Endothelial cell of umbilical vein (primary cell): ENCODE results near the gene TMUB2. TPM values are rescaled to one million over a fixed set of nuclear protein-coding genes. Genes with fewer than 3 reads are reported as not detected.

Experiments used
- BruUV-seq: library from RNA; stranded (reverse); fragments of 400-500 nt; replicated peaks from 2 replicates; lab custom pipeline; 2021; lab: Mats Ljungman, UMichigan
- CTCF ChIA-PET: fragments of 300-600, 350-600 bp; sonication (Branson Sonifier 250); formaldehyde crosslinking; loops from one replicate; lab custom pipeline; 2021; ENCODE audit warnings: antibody characterized with exemption, inconsistent platforms; lab: Charles Lee
- POLR2A ChIA-PET: fragments of 300-600, 350-600 bp; sonication (Branson Sonifier 250); formaldehyde crosslinking; loops from one replicate; lab custom pipeline; 2021; ENCODE audit warnings: antibody characterized with exemption, inconsistent platforms; lab: Charles Lee
- DNase-seq: peaks from one replicate; pipeline ENCODE4 v3.0.0-alpha.2; 2011; ENCODE audit warnings: low read depth, low spot score
- FAIRE-seq: peaks from 2 replicates; lab custom pipeline; 2011; peaks lifted over from hg19 to GRCh38; lab: Jason Lieb, UNC
- H2AFZ ChIP-seq: 2 replicates; pipeline ENCODE4 v1.6.0; 2012; ENCODE audit warnings: low read depth, low read length, control low read depth, inconsistent platforms
- H3K27ac ChIP-seq: 2 replicates; pipeline ENCODE4 v1.5.1; 2011; ENCODE audit warnings: low read depth, mild to moderate bottlenecking, control low read depth, low read length, moderate library complexity; ENCODE audit not compliant: insufficient read depth
- H3K27me3 ChIP-seq, 2 experiments: 2 replicates each; pipeline versions ENCODE4 v1.6.0 to v1.6.1; 2011; ENCODE audit warnings: low read length in 2 of 2, mixed read lengths in 1 of 2; ENCODE audit not compliant: control insufficient read depth in 2 of 2, insufficient read depth in 2 of 2
- H3K36me3 ChIP-seq, 2 experiments: 2 replicates in 1 of 2; 3 replicates in 1 of 2; pipeline ENCODE4 v1.5.1; 2011; ENCODE audit warnings: low read length in 2 of 2, mild to moderate bottlenecking in 1 of 2, moderate library complexity in 1 of 2; ENCODE audit not compliant: control insufficient read depth in 2 of 2, insufficient read depth in 2 of 2; ENCODE audit errors: extremely low read depth in 1 of 2
- H3K4me1 ChIP-seq: 3 replicates; pipeline ENCODE4 v1.5.1; 2011; ENCODE audit warnings: mild to moderate bottlenecking, low read length; ENCODE audit not compliant: control insufficient read depth, insufficient read depth; ENCODE audit errors: extremely low read depth
- H3K4me2 ChIP-seq: 2 replicates; pipeline ENCODE4 v1.6.1; 2011; ENCODE audit warnings: low read length, control low read depth, mixed read lengths; ENCODE audit not compliant: insufficient read depth
- H3K4me3 ChIP-seq, 3 experiments: fragments of 200-600 bp in 1 of 3; sonication (generic), shearing (Covaris generic) in 1 of 3; replicated peaks in 1 of 3; 2 replicates each; pipeline ENCODE4 v1.5.1; 2011 to 2016; ENCODE audit warnings: control low read depth in 3 of 3, low read length in 3 of 3, mild to moderate bottlenecking in 2 of 3, inconsistent platforms in 1 of 3, low read depth in 1 of 3, moderate library complexity in 1 of 3; ENCODE audit not compliant: insufficient read depth in 1 of 3
- H3K79me2 ChIP-seq: 2 replicates; pipeline ENCODE4 v1.6.0; 2012; ENCODE audit warnings: low read length, inconsistent platforms; ENCODE audit not compliant: control insufficient read depth, insufficient read depth
- H3K9ac ChIP-seq: replicated peaks from 2 replicates; pipeline ENCODE3; 2011; ENCODE audit warnings: low read length, control low read depth; ENCODE audit not compliant: insufficient read depth; ENCODE audit errors: extremely low read depth
- H3K9me1 ChIP-seq: replicated peaks from 3 replicates; pipeline ENCODE4 v1.6.0; 2011; ENCODE audit warnings: mild to moderate bottlenecking, low read length; ENCODE audit not compliant: control insufficient read depth, insufficient read depth; ENCODE audit errors: extremely low read depth
- H3K9me3 ChIP-seq: replicated peaks from 2 replicates; pipeline ENCODE4 v1.5.1; 2012; ENCODE audit warnings: low read length, inconsistent platforms; ENCODE audit not compliant: control insufficient read depth, insufficient read depth
- H4K20me1 ChIP-seq: replicated peaks from 2 replicates; pipeline ENCODE3; 2011; ENCODE audit warnings: mild to moderate bottlenecking, low read length; ENCODE audit not compliant: control insufficient read depth, insufficient read depth; ENCODE audit errors: extremely low read depth
- CTCF ChIP-seq, 2 donors: IDR thresholded peaks; 1 replicate in 1 of 2; 2 replicates in 1 of 2; pipeline ENCODE4 v1.5.1; 2011; ENCODE audit warnings: low read length in 2 of 2, mild to moderate bottlenecking in 2 of 2, moderate library complexity in 2 of 2, control low read depth in 1 of 2, inconsistent platforms in 1 of 2, low read depth in 1 of 2; ENCODE audit not compliant: insufficient read depth in 1 of 2; ENCODE audit errors: extremely low read depth in 1 of 2
- EZH2 ChIP-seq: IDR thresholded peaks from 2 replicates; pipeline ENCODE4 v1.6.1; 2012; ENCODE audit warnings: borderline replicate concordance, low read depth, mild to moderate bottlenecking, moderate library complexity, low read length, inconsistent platforms; ENCODE audit not compliant: severe bottlenecking
- FOS ChIP-seq: IDR thresholded peaks from 2 replicates; pipeline ENCODE4 v1.6.1; 2011; ENCODE audit warnings: mild to moderate bottlenecking, low read length, moderate library complexity, borderline replicate concordance; ENCODE audit not compliant: insufficient read depth
- GATA2 ChIP-seq: IDR thresholded peaks from 2 replicates; pipeline ENCODE4 v1.7.0; 2011; ENCODE audit warnings: low read depth, mild to moderate bottlenecking, moderate library complexity, mixed read lengths, low read length; ENCODE audit not compliant: insufficient read length, insufficient read depth
- JUN ChIP-seq: IDR thresholded peaks from 2 replicates; pipeline ENCODE4 v1.6.1; 2011; ENCODE audit warnings: borderline replicate concordance, low read depth; ENCODE audit not compliant: insufficient read length, insufficient read depth
- MYC ChIP-seq: IDR thresholded peaks from one replicate; pipeline ENCODE4 v1.6.1; 2011; ENCODE audit warnings: mild to moderate bottlenecking, low read depth, low read length
- POLR2A ChIP-seq: IDR thresholded peaks from 2 replicates; pipeline ENCODE4 v1.6.1; 2012; ENCODE audit warnings: low read depth, mild to moderate bottlenecking, control low read depth, low read length
- POLR2AphosphoS5 ChIP-seq: IDR thresholded peaks from 2 replicates; pipeline ENCODE4 v1.6.1; 2012; ENCODE audit warnings: low read depth, mild to moderate bottlenecking, control low read depth, low read length, moderate library complexity; ENCODE audit not compliant: insufficient read depth
- dilution Hi-C: fragments of 300-500 bp; cut with MboI; formaldehyde crosslinking; loops from one replicate; pipeline ENCODE4 v1.15.0; 2019; ENCODE audit warnings: low sequenced_read_pairs; ENCODE audit not compliant: extremely low pct_ligation_motif_present
- intact Hi-C: fragments of 100-400 bp; cut with micrococcal nuclease; formaldehyde crosslinking; loops from one replicate; pipeline ENCODE4 v1.10.0; 2022
- polyA plus RNA-seq, 4 experiments: library from polyadenylated mRNA; depleted of rRNA in 3 of 4; stranded (reverse) in 3 of 4; unstranded in 1 of 4; fragments of >200 nt; gene quantifications; 2 replicates each; pipeline versions ENCODE4 v1.2.1 to v1.2.3, GENCODE V29; 2011 to 2012; ENCODE audit warnings: missing spikeins in 1 of 4
- total RNA-seq: library from RNA; stranded (reverse); gene quantifications from 2 replicates; pipeline ENCODE4 v1.2.3, GENCODE V29; 2021

TMUB2 gene
- total and polyA plus RNA-seq, 2 donors (not counting 3 experiments of a cell fraction or from before 2014, with no cell fraction given) = 43.6 to 72.5 TPM

GRCh38 chr17:44174427-44174826, 12.3 kb upstream of the TMUB2 start:
- CTCF ChIA-PET = interaction anchor here (1.2 kb wide), 1 partner anchor 10 kb away, joined by 3 read pairs; no protein-coding TSS in a partner anchor
- H3K9me1 ChIP-seq = no peaks in the 10 kb centered on the region
- intact Hi-C loops = no loop called here
- peaks cover 0 to 14% of the 10 kb centered on the region in 2 experiments for H3K36me3 ChIP-seq
- FAIRE-seq (no peak), DNase-seq (no peak)
- H3K4me2 ChIP-seq = no peak overlapping the region
- H4K20me1 ChIP-seq = no peaks in the 10 kb centered on the region
- H3K27me3 ChIP-seq = no peaks in the 10 kb centered on the region
- no peak overlapping the region for H3K4me3 ChIP-seq
- no peaks in the 10 kb centered on the region for H3K9me3 ChIP-seq
- TF ChIP-seq FOS (no peak), EZH2 (no peak), CTCF (IDR thresholded peaks at IDR 0.05; ENCODE audit: extremely low read depth in 1 of 2, insufficient read depth in 1 of 2, low read depth in 1 of 2, low read length in 2 of 2) (no peak), JUN (no peak), MYC (no peak)
- BruUV-seq = no TSS peak
- dilution Hi-C loops = no loop called here
- no peak overlapping the region for H3K27ac ChIP-seq
- H3K79me2 ChIP-seq = no peaks in the 10 kb centered on the region
- H3K4me1 ChIP-seq = no peaks in the 10 kb centered on the region
- no peak overlapping the region for H2AFZ ChIP-seq
- H3K9ac ChIP-seq = no peak overlapping the region
- POLR2A ChIA-PET = no interaction called here

GRCh38 chr17:44176257-44176656, 10.5 kb upstream of the TMUB2 start:
- no TSS peak for BruUV-seq
- DNase-seq = no peak
- no peak for FAIRE-seq
- Histone ChIP-seq H3K9ac (no peak overlapping the region), H3K4me2 (no peak overlapping the region), H3K9me1 (no peaks in the 10 kb centered on the region), H3K36me3 (peaks cover 0 to 14% of the 10 kb centered on the region in 2 experiments), H2AFZ (no peak overlapping the region), H3K79me2 (no peaks in the 10 kb centered on the region), H3K27ac (no peak overlapping the region), H3K4me1 (no peaks in the 10 kb centered on the region), H3K4me3 (no peak overlapping the region), H4K20me1 (no peaks in the 10 kb centered on the region), H3K9me3 (no peaks in the 10 kb centered on the region), H3K27me3 (no peaks in the 10 kb centered on the region)
- dilution Hi-C loops (no loop called here), intact Hi-C loops (no loop called here)
- TF ChIP-seq MYC (no peak), POLR2AphosphoS5 (no peak), GATA2 (no peak), CTCF (IDR thresholded peaks at IDR 0.05; ENCODE audit: extremely low read depth in 1 of 2, insufficient read depth in 1 of 2, low read depth in 1 of 2, low read length in 2 of 2) (no peak), POLR2A (no peak), FOS (no peak)
- ChIA-PET POLR2A (interaction anchor here (0.7 kb wide), 1 partner anchor 71 kb away, joined by 5 read pairs; no protein-coding TSS in a partner anchor), CTCF (interaction anchor here (1.2 kb wide), 1 partner anchor 8 kb away, joined by 3 read pairs; no protein-coding TSS in a partner anchor)
